NCI-H1092 treated with DMSO at 0.1 percent for 48 hours (cell line): ENCODE measurements around the gene C2orf42.
"Not testable (repeated sequence)": the region's sequence is repeated elsewhere in the genome, so short reads cannot be mapped to it uniquely, and the experiment has no call there.

Source experiments
- DNase-seq: peaks from one replicate; lab custom pipeline; 2025; lab: John Stamatoyannopoulos, UW

The C2orf42 gene

DNA sequence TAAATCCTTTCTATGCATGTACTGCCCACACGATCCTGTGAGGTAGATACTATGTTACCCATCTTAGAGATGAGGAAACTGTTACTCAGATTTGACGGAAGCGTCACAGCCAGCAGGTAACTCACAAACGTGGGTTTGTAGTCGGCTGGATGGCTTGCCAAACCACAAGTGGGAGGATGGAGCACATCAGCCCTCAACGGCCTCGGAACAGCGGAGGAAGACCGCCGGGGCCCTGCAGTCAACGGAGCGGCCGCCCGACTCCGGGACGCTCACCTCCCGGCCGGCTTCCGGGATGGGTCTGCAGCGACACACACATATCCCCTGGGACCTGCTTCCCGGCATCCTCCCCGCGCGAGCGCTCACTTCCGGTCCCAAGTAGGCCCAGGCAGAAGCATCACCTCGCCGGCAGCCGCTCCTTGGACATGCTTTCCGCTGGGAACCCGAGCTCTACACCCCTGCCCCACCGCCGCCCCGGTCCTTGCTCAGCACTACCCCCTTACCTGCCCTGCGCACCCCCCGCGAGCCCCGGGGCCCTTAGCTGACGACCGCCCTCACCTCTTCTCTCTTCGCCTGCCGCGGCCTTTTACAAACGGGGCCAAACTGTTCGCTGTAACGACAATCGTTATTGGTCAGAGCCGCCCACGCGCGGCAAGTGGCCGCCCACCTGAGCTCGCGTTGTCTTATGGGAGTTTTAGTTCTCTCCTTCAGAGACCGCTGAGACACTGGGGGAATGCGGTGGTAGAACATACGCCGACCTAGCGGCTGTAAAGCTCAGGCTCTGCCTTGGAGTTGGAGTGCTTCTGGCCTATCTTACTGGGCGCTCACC, at the start of gene C2orf42:
Gene C2orf42 (minus strand): TSS at position 602 of the 826 bp plus-strand sequence. CDS start 9,034 bp downstream, outside the sequence.
- DNase-seq, result peak; percentile 91

DNA sequence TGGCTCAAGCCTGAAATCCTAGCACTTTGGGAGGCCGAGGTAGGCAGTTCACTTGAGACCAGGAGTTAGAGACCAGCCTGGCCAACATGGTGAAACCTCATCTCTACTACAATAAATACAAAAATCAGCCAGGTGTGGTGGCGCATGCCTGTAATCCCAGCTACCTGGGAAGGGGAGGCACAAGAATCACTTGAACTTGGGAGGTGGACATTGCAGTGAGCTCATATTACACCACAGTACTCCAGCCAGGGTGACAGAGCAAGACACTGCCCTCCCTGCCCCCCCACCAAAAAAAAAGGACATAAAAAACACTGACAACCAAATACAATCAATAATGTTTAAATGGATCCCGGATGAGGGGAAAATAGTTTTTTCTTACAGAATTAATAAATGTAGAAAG, 49.8 kb upstream of the C2orf42 start:
- DNase-seq, result no peak

DNA sequence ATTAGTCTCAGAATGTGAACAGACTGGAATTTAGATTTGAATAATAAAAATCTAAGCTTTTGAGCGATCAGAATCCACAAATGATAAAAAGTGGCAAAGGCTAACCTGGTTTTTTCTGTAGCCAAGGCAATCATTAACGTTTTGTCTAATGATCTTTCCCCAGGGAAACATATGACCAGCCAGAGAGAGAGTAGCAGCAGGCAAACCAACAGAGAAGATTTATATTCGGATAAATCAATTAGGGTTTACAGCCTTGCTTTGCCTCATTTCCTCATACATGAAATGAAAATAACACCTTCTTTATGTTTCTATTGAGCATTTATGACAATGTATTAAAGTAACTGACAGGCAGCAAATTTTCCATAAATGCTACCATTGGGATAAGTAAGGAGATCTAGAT, 43.1 kb upstream of the C2orf42 start:
- no peak for DNase-seq

DNA sequence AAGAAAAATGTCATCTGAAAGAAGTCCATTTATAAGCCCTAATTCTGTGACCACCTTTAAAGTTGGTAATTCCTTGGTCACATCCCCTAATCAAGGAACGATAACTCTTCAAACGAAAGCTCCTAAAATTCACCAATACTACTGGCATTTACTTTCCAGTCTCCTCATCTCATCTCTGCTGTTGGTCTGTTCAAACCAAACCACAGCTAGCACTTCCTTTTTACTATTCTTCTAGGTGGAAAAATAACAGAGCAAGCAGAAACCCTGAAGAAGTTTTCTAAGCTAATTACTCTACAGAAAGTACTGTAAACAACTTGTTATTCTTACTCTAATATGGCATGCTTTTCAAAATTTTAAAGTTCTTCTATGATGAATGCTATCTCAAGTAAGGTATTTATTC, 36.0 kb upstream of the C2orf42 start:
- no peak for DNase-seq

DNA sequence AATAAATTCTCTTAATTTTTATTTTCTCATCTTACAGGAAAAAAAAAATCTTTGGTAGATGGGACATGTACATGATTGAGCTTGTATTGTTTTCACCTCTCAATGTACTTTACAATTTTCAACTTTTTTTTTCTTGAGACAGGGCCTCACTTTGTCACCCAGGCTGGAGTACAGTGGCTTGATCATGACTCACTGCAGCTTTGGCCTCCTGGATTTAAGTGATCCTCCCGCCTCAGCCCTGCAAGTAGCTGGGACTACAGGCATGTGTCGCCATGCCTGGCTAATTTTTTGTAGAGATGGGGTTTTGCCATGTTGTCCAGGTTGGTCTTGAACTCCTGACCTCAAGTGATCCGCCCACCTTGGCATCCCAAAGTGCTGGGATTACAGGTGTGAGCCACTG, 32.5 kb upstream of the C2orf42 start:
- DNase-seq, result not testable (repeated sequence)

DNA sequence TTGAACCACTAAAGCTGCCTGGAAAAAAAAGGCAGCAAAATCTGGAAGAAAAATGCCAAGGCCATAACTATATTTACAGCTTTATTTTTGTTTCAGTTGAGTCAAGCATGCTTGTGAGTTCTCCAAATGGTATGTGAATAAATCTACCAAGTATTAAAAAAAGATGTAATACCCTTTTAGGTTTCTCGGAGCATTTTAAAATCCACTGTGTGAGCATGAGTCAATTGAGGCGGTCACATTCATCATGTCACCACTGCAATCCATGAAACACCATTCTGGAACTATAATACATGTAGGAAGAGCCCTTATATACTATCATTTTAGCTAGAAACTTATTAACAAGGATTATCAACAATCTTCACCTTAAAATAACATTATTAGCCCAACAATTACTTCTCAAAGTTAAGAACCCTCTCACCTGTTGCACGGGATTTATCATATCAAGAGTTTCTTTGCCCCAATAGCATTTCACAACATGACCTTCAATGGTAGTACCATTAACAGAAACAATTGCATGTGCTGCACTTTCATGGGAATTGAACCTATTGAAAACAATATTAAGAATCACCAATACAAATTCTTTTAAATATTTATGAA, 24.2 kb upstream of the C2orf42 start:
- no peak for DNase-seq

DNA sequence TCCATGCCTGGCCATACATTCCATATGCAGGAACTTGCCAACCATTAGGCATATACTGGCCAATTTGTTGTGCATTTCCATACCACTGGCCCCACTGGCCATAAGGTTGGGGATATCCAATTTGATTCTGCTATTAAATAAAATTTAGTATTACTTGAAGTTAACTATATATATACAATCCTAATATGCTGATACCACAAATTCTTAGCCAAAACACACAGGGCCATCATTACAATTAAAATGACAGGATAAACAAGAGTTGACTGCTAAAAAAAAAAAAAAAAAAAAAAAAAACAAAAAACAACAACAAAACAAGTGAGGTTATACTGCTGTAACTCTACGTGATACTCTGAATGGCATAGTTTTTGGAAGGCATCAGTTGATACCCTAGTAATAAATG, 23.5 kb upstream of the C2orf42 start:
- DNase-seq, result no peak

DNA sequence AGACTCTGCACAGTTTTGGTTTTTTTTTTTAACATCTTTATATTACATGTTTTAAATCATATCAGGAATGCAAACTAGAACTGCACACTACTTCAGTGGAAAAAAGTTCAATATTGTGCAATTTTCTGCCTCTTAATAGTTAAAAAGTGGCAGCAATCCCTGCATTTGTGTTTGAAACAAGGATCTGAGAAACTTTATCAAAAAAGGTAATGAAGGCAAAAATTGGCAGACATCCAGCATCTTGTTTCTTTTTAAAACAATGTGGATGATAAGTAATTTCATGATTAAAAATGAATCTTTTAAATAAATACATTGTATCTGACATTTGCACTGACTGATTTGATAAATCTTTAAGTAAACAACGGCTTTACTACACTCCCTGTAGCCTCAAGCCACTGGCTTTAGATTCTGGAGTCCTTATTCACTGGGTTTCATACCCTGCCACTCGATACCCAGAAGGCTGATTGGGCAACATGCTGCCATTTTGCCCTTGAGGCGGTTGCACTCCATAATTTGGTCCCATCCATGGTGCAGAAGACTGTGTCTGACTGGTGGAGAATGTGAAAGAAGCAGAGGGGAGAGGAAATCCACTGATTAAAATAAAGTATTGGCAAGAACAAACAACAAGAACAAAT, 21.6 kb upstream of the C2orf42 start:
- no peak for DNase-seq

DNA sequence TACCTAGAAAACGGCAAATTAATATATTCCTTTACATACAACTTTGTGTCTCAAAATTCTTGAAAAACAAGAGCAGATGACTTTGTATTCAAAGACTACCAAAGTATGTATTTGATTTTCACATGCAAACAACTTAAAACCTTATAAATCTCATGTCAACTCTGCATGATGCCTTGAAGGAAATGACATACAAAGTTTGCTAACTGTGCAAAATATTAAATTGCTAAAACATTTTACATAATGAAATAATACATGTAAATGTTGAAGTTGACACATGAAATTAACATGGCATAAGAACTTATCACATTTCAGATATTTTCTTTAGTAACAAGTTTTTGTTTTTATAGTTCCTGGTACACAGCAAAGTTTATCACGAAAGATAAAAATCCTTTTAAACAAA, 20.8 kb upstream of the C2orf42 start:
- no peak for DNase-seq

DNA sequence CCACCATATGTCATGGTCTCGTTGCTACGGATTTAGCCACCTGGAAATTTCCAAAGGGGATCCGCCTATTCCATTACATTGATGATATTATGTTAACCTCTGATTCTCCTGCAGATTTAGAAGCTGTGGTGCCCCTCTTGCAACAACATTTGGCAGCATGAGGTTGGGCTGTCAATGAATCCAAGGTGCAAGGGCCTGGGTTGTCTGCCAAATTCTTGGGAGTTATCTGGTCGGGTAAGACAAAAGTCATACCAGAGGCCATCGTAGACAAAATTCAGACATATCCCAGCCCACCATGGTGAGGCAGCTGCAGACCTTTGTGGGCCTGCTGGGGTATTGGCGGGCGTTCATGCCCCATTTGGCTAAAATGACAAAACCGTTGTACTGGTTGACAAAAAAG, 13.6 kb upstream of the C2orf42 start:
- DNase-seq, result no peak

DNA sequence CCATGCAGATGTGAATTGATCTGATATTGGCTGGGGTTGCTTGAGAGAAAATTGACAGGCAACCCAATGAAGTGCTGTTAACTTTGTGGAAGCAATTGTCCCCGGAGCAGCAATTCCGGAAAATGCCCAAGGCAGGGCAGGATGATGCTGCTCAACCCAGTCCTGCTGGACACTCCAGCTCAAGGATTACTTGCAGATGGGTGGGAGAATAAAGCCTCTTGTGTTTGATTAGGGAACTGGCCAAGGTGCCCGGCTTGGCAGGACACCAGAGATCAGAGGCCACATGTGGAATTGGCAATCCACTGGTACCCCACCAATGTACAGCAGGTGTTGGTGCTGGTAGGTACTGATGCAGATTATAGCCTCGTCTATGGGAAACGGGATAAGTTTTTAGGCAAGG, 12.3 kb upstream of the C2orf42 start:
- DNase-seq, result no peak

DNA sequence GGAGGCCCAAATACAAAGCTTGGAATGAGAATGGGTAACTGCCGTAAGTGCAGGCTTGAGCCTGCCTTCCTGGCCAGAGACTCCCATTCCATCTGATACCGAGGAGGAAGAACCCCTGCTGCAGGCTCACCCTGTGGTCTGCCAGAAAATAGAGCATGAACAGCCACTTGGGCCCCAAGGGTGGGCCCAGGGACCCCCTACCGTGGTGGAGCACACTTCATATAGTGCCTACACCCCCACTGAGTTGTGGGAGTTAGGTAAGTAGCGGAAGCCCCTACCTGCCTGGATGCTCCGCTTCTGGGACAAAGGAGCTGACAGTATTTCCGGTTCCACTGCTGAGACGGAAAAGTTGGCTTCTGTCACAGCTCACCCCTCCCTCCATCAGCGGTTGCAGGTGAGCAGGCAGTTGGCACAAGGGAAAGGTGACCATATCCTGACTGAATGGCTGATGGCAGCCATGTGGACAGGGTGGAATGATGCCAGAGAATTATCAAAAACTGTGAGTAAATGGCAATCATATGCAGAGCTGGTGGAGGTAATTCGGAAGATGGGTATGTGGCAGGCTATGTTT, 11.5 kb upstream of the C2orf42 start:
- no peak for DNase-seq

DNA sequence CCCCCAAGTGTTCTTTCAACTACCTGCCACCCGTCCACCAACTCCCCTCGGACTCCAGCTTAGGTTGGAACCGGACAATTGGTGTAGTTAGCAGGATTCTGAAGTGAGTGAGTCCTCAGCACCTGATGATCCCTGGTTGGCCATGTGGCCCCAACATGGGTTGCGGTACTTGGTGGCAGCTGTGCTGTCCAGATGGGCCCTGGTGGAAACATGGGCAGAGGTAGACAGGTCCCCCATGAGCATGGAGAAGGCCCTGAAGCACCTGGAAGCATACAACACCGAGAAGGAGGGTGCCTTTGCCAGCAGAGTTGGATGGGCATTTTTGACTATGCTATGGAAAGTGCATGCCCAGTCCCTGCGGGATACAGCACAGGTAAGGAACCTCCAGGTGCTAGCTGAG, 11.0 kb upstream of the C2orf42 start:
- no peak for DNase-seq

DNA sequence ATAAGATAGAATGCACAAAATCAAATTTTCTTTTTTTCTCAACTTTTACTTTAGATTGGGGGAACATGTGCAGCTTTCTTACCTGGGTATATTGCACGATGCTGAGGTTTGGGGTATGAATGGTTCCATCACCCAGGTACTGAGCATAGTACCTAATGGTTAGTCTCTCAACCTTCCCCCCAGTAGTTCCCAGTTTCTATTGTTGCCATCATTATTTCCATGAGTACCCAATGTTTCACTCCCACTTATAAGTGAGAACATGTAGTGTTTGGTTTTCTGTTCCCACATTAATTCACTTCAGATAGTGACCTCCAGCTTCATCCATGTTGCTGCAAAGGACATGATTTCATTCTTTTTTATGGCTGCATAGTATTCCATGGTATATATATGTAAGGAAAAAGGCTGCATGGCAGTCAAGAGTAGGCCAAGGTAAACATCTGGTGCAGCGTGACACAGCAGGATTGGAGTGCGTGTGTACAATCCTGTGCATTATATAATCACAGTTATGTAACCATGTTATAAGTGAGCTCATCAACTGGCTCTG, 10.5 kb upstream of the C2orf42 start:
- no peak for DNase-seq

DNA sequence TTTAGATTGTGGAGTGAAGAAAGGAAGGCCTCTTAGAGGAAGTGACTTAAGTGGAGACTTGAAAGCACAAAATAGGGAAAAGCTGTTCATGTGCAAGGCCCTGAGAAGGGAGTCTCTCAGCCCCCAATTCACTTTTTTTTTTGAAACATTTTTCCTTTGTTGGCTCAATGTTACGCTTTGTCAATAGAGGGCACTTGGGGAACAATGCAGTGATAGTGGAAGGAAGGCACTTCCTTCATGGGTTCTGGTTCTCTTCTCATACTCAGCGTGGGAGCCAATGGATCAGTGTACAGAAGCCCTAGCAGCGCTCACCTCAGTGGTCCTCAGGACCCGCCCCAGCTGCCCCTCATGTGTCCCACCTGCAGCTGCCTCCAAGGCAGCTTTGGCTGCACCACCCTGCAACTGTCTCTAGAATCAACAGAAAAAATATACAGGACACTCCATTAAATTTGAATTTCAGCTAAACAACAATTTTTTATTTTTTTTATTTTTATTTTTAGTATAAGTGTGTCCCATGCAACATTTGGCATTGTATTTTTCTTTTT, 8.6 kb upstream of the C2orf42 start:
- no peak for DNase-seq

DNA sequence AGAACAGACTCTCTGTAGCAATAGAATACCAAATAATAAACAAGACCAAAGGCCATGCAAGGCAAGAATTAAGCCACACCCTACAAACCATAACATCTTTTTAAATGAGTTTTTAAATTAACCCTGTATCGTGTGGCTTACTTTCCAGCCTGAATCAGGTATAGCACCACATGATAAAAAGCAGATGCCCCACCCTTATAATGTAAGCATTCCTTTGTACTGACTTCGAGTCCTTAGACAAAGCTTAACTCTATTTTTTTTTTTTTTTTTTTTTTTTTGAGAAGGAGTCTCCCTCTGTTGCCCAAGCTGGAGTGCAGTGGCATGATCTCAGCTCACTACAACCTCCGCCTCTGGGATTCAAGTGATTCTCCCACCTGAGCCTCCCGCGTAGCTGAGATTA, 1.7 kb upstream of the C2orf42 start:
- no peak for DNase-seq

DNA sequence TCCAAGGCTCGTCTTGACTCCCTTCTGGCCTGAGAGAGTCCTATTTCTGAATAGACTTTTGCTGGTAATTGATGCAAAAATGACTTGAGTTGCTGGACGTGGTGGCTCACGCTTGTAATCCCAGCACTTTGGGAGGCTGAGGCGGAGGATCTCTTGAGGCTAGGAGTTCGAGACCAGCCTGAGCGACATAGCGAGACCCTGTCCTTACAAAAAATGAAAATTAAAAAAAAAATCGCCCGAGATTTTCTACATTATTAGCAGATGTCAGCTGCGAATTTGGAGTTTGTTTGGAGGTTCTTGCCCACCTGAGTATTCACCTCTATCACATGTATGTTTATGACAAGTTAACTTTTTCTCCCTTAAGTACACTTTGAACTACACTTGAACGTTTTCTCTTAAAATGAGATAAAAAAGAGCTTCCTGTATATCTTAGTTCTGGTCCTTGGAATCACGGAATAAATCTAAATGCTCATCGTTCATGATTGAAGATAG, 471 bp upstream of the C2orf42 start:
- DNase-seq, result no peak

DNA sequence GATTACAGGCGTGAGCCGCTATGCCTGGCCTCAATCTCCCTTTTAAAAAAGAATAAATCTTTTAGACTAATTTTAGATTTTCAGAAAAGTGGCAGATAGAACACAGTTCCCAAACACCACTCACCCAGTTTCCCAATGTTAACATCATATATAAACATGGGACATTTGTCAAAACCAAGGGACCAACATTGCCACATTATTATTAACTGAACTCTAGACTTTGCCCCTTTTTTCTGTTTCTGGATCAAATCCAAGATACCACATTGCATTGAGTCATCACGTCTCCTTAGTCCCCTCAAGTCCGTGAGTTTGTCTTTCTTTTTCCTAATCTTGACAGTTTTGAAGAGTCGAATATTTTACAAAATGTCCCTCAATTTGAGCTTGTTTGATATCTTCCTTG, 2.4 kb downstream of the C2orf42 start:
- DNase-seq, result no peak

DNA sequence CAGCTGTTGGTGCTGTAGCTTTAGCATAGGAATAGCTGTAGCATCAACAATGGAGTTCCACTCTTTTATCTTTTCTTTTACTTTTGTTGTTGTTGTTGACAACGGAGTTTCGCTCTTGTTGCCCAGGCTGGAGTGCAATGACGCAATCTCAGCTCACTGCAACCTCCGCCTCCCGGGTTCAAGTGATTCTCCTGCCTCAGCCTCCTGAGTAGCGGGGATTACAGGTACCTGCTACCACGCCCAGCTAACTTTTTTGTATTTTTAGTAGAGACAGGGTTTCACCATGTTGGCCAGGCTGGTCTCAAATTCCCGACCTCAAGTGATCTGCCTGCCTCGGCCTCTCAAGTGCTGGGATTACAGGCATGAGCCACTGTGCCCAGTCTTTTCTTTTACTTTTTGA, 3.6 kb downstream of the C2orf42 start:
- DNase-seq, result not testable (repeated sequence)

DNA sequence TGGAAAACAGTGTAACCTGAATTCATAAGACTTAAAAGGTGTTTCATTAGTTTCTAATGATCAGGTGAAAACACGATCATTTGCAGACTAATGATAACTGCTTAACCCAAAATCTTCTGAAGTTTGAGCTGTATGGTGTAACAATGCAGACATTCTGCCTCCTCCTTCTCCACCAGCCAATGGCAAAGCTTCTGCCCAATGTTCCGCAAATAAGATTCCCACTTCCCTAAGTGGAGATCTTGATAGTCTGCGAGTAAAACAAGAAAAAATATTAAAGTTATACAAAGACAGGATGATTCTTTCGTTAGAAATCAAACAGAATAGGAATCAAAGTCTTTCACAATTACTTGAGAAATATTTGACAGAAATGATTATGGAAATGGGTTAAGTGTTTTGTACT, 8.1 kb downstream of the C2orf42 start:
- no peak for DNase-seq

DNA sequence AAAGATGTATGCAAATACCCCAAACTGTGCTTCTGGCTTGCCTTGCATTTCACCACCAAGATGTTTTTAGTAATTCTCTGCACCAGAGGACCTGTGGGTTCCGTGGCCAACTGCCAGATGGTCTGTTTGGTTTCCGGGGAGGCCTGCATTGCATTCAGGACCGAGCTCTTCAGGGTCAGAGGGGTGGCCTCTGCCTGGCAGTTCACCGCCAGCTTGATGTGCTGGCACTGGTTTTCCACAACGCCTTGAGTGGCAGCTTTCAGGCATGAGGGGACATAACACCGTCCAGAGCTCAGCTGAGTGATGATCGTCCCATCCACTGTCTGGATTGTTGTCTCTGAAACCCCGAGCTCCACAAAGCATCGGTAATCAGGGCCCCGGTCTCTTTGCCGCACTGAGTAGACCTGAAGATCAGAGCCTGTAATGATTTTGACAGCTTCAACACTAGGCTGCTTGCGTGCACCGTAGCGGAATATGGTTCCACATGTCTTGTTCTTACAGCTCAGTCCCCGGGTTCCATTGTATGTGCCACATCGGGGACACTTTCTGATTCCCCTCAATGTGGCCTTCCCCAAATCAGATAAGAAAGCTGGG, 9.4 kb downstream of the C2orf42 start:
- no peak for DNase-seq

DNA sequence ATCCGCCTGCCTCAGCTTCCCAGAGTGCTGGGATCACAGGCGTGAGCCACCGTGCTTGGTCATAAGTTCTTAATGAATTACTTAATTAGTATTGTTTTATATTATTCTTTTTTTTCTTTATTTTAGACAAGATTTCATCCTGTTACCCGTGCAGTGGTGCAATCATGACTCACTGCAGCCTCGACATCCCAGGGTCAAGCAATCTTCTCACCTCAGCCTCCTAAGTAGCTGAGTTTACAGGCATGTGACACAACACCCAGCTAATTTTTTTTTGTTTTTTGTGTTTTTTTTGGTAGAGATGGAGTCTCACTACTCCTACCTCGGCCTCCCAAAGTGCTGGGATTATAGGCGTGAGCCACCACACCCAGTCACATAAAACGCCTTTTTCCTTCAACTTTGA, 17.3 kb downstream of the C2orf42 start:
- DNase-seq, result no peak
